Psoas muscle (tissue), 8 donors: Measurements from ENCODE around the gene CDC14A. TPM values are rescaled to one million over a fixed set of nuclear protein-coding genes. Genes with fewer than 3 reads are reported as not detected.

ENCODE experiments used
- ATAC-seq, 4 donors: fragments of 200-7000 bp; cut with Tn5 transposase; one replicate each; pipeline ENCODE4 v1.9.1; 2020; ENCODE audit warnings: moderate library complexity in 3 of 4, mild to moderate bottlenecking in 2 of 4
- DNase-seq, 2 donors: peaks; one replicate each; pipeline ENCODE4 v3.0.0-alpha.2; 2020
- H3K27ac ChIP-seq: fragments of 200-600 bp; one replicate; pipeline ENCODE4 v1.8.0; 2022
- H3K27me3 ChIP-seq, 3 donors: fragments of 200-600 bp in 1 of 3; one replicate each; pipeline versions ENCODE4 v1.6.1 to v1.8.0; 2013 to 2022; ENCODE audit warnings: low read length in 2 of 3, mild to moderate bottlenecking in 2 of 3, moderate library complexity in 1 of 3; ENCODE audit not compliant: insufficient read depth in 3 of 3
- H3K36me3 ChIP-seq, 2 donors: fragments of 200-600 bp in 1 of 2; one replicate each; pipeline versions ENCODE4 v1.6.1 to v1.8.0; 2013 to 2022; ENCODE audit warnings: low read depth in 1 of 2, mild to moderate bottlenecking in 1 of 2, moderate library complexity in 1 of 2; ENCODE audit not compliant: insufficient read depth in 1 of 2
- H3K4me1 ChIP-seq: fragments of 200-600 bp; one replicate; pipeline ENCODE4 v1.8.0; 2022
- H3K4me3 ChIP-seq: fragments of 200-600 bp; one replicate; pipeline ENCODE4 v1.8.0; 2022; ENCODE audit warnings: mild to moderate bottlenecking
- H3K9me3 ChIP-seq: fragments of 200-600 bp; one replicate; pipeline ENCODE4 v1.8.0; 2022
- CTCF ChIP-seq: fragments of 200-600 bp; IDR thresholded peaks from one replicate; pipeline ENCODE4 v1.8.0; 2022; ENCODE audit warnings: antibody characterized with exemption
- WGBS, 3 donors: extraction: QIAGEN DNeasy Blood & Tissue Kit; methylation state at CpG; one replicate each; pipeline versions ENCODE4 v1.1.6 to v1.1.7; 2013; 5-methylcytosine and 5-hydroxymethylcytosine counted together
- intact Hi-C, 2 donors: fragments of 100-400 bp; cut with DNase I; formaldehyde crosslinking; loops; one replicate each; pipeline versions ENCODE4 v1.11.0 to v1.14.2; 2022
- polyA plus RNA-seq, 3 donors: library from polyadenylated mRNA; stranded (reverse); fragments of 200-250 nt; gene quantifications; one replicate each; pipeline ENCODE4 v1.2.3, GENCODE V29; 2013
- total RNA-seq, 4 donors: library from RNA; stranded (reverse); fragmentation: NEBNext Ultra II Directional in 2 of 4; extraction: Animal tissue kit (Norgen Biotek cat#: 25700) in 2 of 4; gene quantifications; one replicate each; pipeline versions ENCODE4 v1.2.1 to v1.2.4, GENCODE V29; 2021 to 2023
- donor health status: healthy with polysubstance abuse.
- donor health status: DM: no; HTN: no; CAD: no; lungs with moderate emphysema.
- donor health status: Bipolar disorder and iron deficiency.
- donor health status: healthy.
- donor health status: DM: yes; HTN: yes; CAD: no.
- donor health status: DM: no; HTN: no; CAD: no.
- donor health status: DM: no; HTN: no; CAD: no.
- donor health status: DM: yes; HTN: yes; CAD: no.

Gene CDC14A
- total and polyA plus RNA-seq, 7 donors: 0.44 to 5.5 (median 2.3) TPM

DNA sequence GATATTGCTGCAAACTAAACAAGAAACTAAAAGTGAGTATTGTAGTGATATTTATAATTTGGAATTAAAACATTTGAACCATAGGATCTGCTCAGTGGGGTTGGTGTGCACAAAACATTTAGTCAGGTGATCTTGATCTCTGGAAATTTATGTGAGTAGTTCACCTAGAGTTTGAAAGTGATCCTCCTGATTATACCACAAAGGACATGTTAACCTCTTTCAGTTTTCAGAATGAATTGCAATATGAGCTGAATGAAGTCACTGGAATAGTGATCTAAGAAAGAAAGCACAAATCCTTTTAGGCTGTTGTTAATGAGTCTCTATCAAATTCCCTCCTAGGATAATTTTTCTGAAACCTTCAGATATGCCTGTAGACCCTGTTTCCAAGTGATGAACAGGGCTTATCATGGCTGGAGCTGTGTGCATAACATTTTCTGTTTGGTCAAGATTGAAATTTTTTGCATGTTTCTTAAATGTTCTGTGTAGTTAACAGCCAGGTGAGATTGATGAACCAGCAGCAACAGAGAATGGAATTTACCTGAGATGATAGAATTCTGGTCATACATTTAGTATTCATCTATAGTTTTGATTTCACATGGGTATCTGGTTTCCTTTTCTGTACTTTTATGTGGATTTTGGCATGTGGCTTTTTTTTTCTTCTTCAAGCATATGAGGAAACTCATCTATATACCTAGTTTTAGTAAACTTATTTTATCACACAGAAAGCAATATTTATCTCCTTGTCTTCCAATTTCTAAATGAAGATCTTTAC, 25.5 kb downstream of the CDC14A start:
- Histone ChIP-seq H3K9me3 (no peaks in the 10 kb centered on the region), H3K4me1 (no peaks in the 10 kb centered on the region), H3K27me3 (no peaks in the 10 kb centered on the region), H3K36me3 (no peaks in the 10 kb centered on the region), H3K27ac (no peak overlapping the region), H3K4me3 (no peak overlapping the region)
- no peak for TF ChIP-seq CTCF
- ATAC-seq: no peak
- no peak for DNase-seq
- intact Hi-C loops: no loop called here

DNA sequence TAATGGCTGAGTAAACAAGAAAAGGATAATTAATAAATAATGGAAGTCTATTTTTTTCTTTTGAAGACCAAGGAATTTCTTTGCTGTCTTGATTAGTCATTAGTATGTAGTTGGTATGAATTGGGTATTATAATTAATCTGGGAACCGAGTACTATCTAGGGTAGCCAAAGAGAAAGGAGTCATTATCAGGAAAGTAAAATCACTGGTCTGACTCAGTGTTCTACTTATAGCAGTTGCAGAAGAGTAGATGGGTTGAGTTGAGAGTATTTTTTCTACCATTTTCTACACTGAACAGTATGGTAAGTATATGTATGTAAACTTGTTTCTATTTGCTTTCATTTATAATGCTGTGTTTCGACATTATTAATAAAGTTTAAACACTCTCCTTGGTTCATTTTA, 26.6 kb downstream of the CDC14A start:
- no peaks in the 10 kb centered on the region for H3K36me3 ChIP-seq
- H3K4me1 ChIP-seq: no peaks in the 10 kb centered on the region
- peak in 1 of 4 donors; percentile 63 for ATAC-seq
- H3K4me3 ChIP-seq: no peak overlapping the region
- no peak overlapping the region for H3K27ac ChIP-seq
- no peaks in the 10 kb centered on the region for H3K9me3 ChIP-seq
- no peak for DNase-seq
- TF ChIP-seq CTCF: no peak
- H3K27me3 ChIP-seq: no peaks in the 10 kb centered on the region
- intact Hi-C loops: no loop called here
- WGBS, 3 donors: 73 to 84% (median 75%) methylated on average over 2 of the region's 2 CpGs

- intact Hi-C loops: no loop called here
- Histone ChIP-seq H3K4me3 (no peak overlapping the region), H3K9me3 (no peaks in the 10 kb centered on the region), H3K27me3 (no peaks in the 10 kb centered on the region), H3K27ac (no peak overlapping the region), H3K4me1 (no peaks in the 10 kb centered on the region), H3K36me3 (no peaks in the 10 kb centered on the region)
- TF ChIP-seq CTCF: no peak
- ATAC-seq (no peak), DNase-seq (no peak)
- WGBS, 3 donors: 68 to 75% (median 75%) methylated on average over 1 of the region's 1 CpG
These were observed 28.3 kb downstream of the CDC14A start for GRCh38 chr1:100380635-100381034.

DNA sequence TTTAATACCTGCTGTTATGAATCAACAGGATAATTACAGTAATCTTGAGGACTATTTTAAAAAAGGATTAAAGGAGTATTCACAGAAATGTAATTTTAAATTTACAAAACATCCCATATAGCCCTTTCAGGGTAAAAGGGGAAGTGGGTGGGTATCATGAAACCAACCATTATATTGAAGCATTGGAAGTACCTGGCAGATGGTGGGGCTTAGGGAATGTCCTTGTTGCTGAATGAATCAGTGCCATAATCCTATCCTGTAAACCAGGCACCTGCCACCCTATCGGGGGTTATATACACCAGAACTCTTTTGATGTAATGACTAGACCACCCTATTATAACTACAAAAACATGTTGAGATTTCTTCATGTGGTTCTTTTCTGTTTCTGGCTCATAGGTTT, 30.4 kb downstream of the CDC14A start:
- whole genome bisulfite sequencing, 3 donors: 38 to 82% (median 76%) methylated on average over 1 of the region's 1 CpG

More for the DNA sequence above, 30.4 kb downstream of the CDC14A start:
- Histone ChIP-seq H3K27ac (no peak overlapping the region), H3K9me3 (no peaks in the 10 kb centered on the region), H3K4me3 (no peak overlapping the region), H3K36me3 (no peaks in the 10 kb centered on the region), H3K4me1 (no peaks in the 10 kb centered on the region), H3K27me3 (no peaks in the 10 kb centered on the region)
- TF ChIP-seq CTCF: no peak
- no peak for DNase-seq
- no peak for ATAC-seq
- intact Hi-C loops: no loop called here
